Measurements from ENCODE around the gene JAM3. TPM values are rescaled to one million over a fixed set of nuclear protein-coding genes. Genes with fewer than 3 reads are reported as not detected.

JAM3 gene
- total RNA-seq, 1 experiment from 2014 or later = 1.5 TPM

- no peaks in the 10 kb centered on the region for H3K9me3 ChIP-seq
- no peak overlapping the region for H3K4me3 ChIP-seq (ENCODE audit: low read depth, low read length)
- H3K36me3 ChIP-seq (ENCODE audit: control insufficient read depth, insufficient read depth, low read length) = no peaks in the 10 kb centered on the region
- no peak for DNase-seq
- intact Hi-C loops (cut with micrococcal nuclease; ENCODE audit: unreplicated experiment) = loop anchor here (1.0 to 2.0 kb wide), 3 partner anchors 41 to 212 kb away; no protein-coding TSS in a partner anchor
- H3K27me3 ChIP-seq (replicated peaks; ENCODE audit: control insufficient read depth, insufficient read depth, low read length) = no peaks in the 10 kb centered on the region
- Mint-ChIP-seq H3K36me3 (ENCODE audit: insufficient read depth, unreplicated experiment) (peaks cover 10% of the 10 kb centered on the region), H3K4me1 (ENCODE audit: low read depth, unreplicated experiment) (no peaks in the 10 kb centered on the region), H3K27me3 (ENCODE audit: insufficient read depth, unreplicated experiment) (peaks cover 36% of the 10 kb centered on the region), H3K27ac (ENCODE audit: unreplicated experiment) (no peak overlapping the region), H3K4me3 (ENCODE audit: unreplicated experiment) (no peak overlapping the region), H3K9me3 (ENCODE audit: unreplicated experiment) (peaks cover 3% of the 10 kb centered on the region)
- ChIA-PET POLR2A (no interaction called here), CTCF (interaction anchor here (2.2 kb wide), 1 partner anchor 89 kb away, joined by 8 read pairs; no protein-coding TSS in a partner anchor)
- TF ChIP-seq, protein P1, sequence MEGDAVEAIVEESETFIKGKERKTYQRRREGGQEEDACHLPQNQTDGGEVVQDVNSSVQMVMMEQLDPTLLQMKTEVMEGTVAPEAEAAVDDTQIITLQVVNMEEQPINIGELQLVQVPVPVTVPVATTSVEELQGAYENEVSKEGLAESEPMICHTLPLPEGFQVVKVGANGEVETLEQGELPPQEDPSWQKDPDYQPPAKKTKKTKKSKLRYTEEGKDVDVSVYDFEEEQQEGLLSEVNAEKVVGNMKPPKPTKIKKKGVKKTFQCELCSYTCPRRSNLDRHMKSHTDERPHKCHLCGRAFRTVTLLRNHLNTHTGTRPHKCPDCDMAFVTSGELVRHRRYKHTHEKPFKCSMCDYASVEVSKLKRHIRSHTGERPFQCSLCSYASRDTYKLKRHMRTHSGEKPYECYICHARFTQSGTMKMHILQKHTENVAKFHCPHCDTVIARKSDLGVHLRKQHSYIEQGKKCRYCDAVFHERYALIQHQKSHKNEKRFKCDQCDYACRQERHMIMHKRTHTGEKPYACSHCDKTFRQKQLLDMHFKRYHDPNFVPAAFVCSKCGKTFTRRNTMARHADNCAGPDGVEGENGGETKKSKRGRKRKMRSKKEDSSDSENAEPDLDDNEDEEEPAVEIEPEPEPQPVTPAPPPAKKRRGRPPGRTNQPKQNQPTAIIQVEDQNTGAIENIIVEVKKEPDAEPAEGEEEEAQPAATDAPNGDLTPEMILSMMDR (IDR thresholded peaks at IDR 0.05; ENCODE audit: insufficient read depth in 1 of 2, low read depth in 1 of 2, low read length in 1 of 2, severe bottlenecking in 1 of 2, unreplicated experiment in 1 of 2) = no peak
- no TSS peak for BruUV-seq (replicated peaks)
- H3K4me1 ChIP-seq = no peaks in the 10 kb centered on the region
Observed at GRCh38 chr11:134139303-134139872, 70.5 kb downstream of the JAM3 start.

- Histone ChIP-seq H3K4me3 (ENCODE audit: low read depth, low read length) (no peak overlapping the region), H3K9me3 (no peaks in the 10 kb centered on the region), H3K36me3 (ENCODE audit: control insufficient read depth, insufficient read depth, low read length) (no peaks in the 10 kb centered on the region), H3K27me3 (replicated peaks; ENCODE audit: control insufficient read depth, insufficient read depth, low read length) (no peaks in the 10 kb centered on the region), H3K4me1 (no peaks in the 10 kb centered on the region)
- H3K27ac Mint-ChIP-seq (ENCODE audit: unreplicated experiment) = no peak overlapping the region
- H3K27me3 Mint-ChIP-seq (ENCODE audit: insufficient read depth, unreplicated experiment) = peaks cover 33% of the 10 kb centered on the region
- TF ChIP-seq, protein P1 (IDR thresholded peaks at IDR 0.05; ENCODE audit: insufficient read depth in 1 of 2, low read depth in 1 of 2, low read length in 1 of 2, severe bottlenecking in 1 of 2, unreplicated experiment in 1 of 2) = peak; percentile 88 to 93
- intact Hi-C loops (cut with micrococcal nuclease; ENCODE audit: unreplicated experiment) = loop anchor here (1.0 to 2.0 kb wide), 3 partner anchors 41 to 213 kb away; no protein-coding TSS in a partner anchor
- CTCF ChIA-PET = interaction anchor here (1.3 to 2.2 kb wide), 2 partner anchors 90 to 212 kb away, joined by 7 to 8 read pairs; no protein-coding TSS in a partner anchor
- POLR2A ChIA-PET = no interaction called here
- H3K9me3 Mint-ChIP-seq (ENCODE audit: unreplicated experiment) = no peaks in the 10 kb centered on the region
- peaks cover 11% of the 10 kb centered on the region for H3K36me3 Mint-ChIP-seq (ENCODE audit: insufficient read depth, unreplicated experiment)
- no TSS peak for BruUV-seq (replicated peaks)
- DNase-seq = peak; percentile 70 to 73
- no peaks in the 10 kb centered on the region for H3K4me1 Mint-ChIP-seq (ENCODE audit: low read depth, unreplicated experiment)
- no peak overlapping the region for H3K4me3 Mint-ChIP-seq (ENCODE audit: unreplicated experiment)
Observed at GRCh38 chr11:134139873-134140331, 71.0 kb downstream of the JAM3 start.

DNA sequence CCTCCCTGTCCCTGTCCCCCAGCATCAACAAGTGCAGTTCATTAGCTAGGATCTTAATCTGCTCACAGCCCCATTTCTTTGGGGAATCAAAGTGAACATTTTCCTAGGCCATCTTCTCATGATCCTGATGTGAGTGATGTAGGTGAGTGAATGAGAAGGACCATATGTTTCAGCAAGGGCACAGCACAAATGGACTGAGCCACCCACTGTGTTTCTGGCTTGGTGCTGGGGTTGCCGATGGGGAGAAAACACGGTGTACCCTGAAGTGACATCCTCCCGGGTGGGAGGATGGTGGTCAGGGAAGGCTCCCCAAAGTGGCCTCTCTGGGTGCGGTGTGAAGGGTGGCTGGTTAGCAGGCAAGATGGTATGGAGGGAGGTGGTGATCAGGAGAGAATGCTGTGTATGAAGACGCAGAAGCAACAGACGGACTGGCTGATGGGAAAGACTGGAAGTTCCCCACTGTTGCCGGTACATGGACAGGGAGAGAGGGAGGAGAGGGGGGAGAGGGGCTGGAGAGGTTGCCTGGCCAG lies 72.2 kb downstream of the JAM3 start:
- POLR2A ChIA-PET = no interaction called here
- DNase-seq = no peak
- Histone ChIP-seq H3K4me3 (ENCODE audit: low read depth, low read length) (no peak overlapping the region), H3K4me1 (no peaks in the 10 kb centered on the region), H3K36me3 (ENCODE audit: control insufficient read depth, insufficient read depth, low read length) (no peaks in the 10 kb centered on the region), H3K9me3 (no peaks in the 10 kb centered on the region), H3K27me3 (replicated peaks; ENCODE audit: control insufficient read depth, insufficient read depth, low read length) (no peaks in the 10 kb centered on the region)
- Mint-ChIP-seq H3K4me3 (ENCODE audit: unreplicated experiment) (no peak overlapping the region), H3K4me1 (ENCODE audit: low read depth, unreplicated experiment) (no peaks in the 10 kb centered on the region), H3K27me3 (ENCODE audit: insufficient read depth, unreplicated experiment) (peaks cover 32% of the 10 kb centered on the region), H3K36me3 (ENCODE audit: insufficient read depth, unreplicated experiment) (peaks cover 11% of the 10 kb centered on the region), H3K27ac (ENCODE audit: unreplicated experiment) (no peak overlapping the region), H3K9me3 (ENCODE audit: unreplicated experiment) (no peaks in the 10 kb centered on the region)
- BruUV-seq (replicated peaks) = no TSS peak
- TF ChIP-seq, protein P1 (IDR thresholded peaks at IDR 0.05; ENCODE audit: insufficient read depth in 1 of 2, low read depth in 1 of 2, low read length in 1 of 2, severe bottlenecking in 1 of 2, unreplicated experiment in 1 of 2) = no peak
- intact Hi-C loops (cut with micrococcal nuclease; ENCODE audit: unreplicated experiment) = no loop called here
- CTCF ChIA-PET = interaction anchor here (0.7 to 2.2 kb wide), 4 partner anchors 79 to 213 kb away, joined by 4 to 8 read pairs (median 8); no protein-coding TSS in a partner anchor
